ENCODE measurements around the gene FAM200C.
A peak's percentile ranks its signal among the peaks of the same experiment; 100 is the strongest.

FAM200C gene

GRCh38 chr5:160395111-160395510, 4.7 kb downstream of the FAM200C start:
- Histone ChIP-seq H3K4me1 (ENCODE audit: control extremely low read depth in 1 of 4, control insufficient read depth in 4 of 4, insufficient read depth in 4 of 4, low read length in 3 of 4) (peaks cover under 1 to 6% (median 3%) of the 10 kb centered on the region in 4 experiments), H3K4me3 (ENCODE audit: control insufficient read depth in 1 of 7, extremely low read depth in 1 of 7, insufficient read depth in 4 of 7, low read depth in 2 of 7, low read length in 6 of 7) (no peak overlapping the region), H3K27ac (ENCODE audit: insufficient read depth in 1 of 2, low read depth in 1 of 2, low read length in 2 of 2, poor library complexity in 1 of 2, severe bottlenecking in 2 of 2) (no peak overlapping the region), H3K27me3 (replicated peaks in 2 of 5; ENCODE audit: control insufficient read depth in 4 of 5, insufficient read depth in 5 of 5, low read length in 4 of 5) (no peaks in the 10 kb centered on the region), H3K36me3 (ENCODE audit: control insufficient read depth in 4 of 4, insufficient read depth in 4 of 4, low read length in 3 of 4) (peaks cover 0 to 5% (median 0%) of the 10 kb centered on the region in 4 experiments), H3K9me3 (ENCODE audit: control extremely low read depth in 1 of 5, control insufficient read depth in 4 of 5, insufficient read depth in 2 of 5, low read depth in 1 of 5, low read length in 4 of 5) (no peaks in the 10 kb centered on the region)
- POLR2A ChIA-PET = no interaction called here
- 96% methylated on average over 7 of the region's 7 CpGs for WGBS (ENCODE audit: insufficient coverage)
- DNase-seq = no peak
- CTCF ChIA-PET = interaction anchor here (1.9 to 2.9 kb wide), 2 partner anchors 9 to 373 kb away, joined by 4 to 13 read pairs; no protein-coding TSS in a partner anchor

GRCh38 chr5:160390787-160391696, 8.8 kb downstream of the FAM200C start:
- H3K9me3 ChIP-seq (ENCODE audit: control extremely low read depth in 1 of 5, control insufficient read depth in 4 of 5, insufficient read depth in 2 of 5, low read depth in 1 of 5, low read length in 4 of 5) = peaks cover 1 to 11% (median 3%) of the 10 kb centered on the region in 5 experiments
- DNase-seq = peak; percentile 36 to 63 (median 59)
- 0% methylated on average over 1 of the region's 8 CpGs for whole genome bisulfite sequencing (ENCODE audit: insufficient coverage)
- H3K4me1 ChIP-seq (ENCODE audit: control extremely low read depth in 1 of 4, control insufficient read depth in 4 of 4, insufficient read depth in 4 of 4, low read length in 3 of 4) = no peaks in the 10 kb centered on the region
- H3K4me3 ChIP-seq (ENCODE audit: control insufficient read depth in 1 of 7, extremely low read depth in 1 of 7, insufficient read depth in 4 of 7, low read depth in 2 of 7, low read length in 6 of 7) = no peak overlapping the region
- H3K36me3 ChIP-seq (ENCODE audit: control insufficient read depth in 4 of 4, insufficient read depth in 4 of 4, low read length in 3 of 4) = peaks cover 0 to 5% (median 0%) of the 10 kb centered on the region in 4 experiments
- H3K27me3 ChIP-seq (replicated peaks in 2 of 5; ENCODE audit: control insufficient read depth in 4 of 5, insufficient read depth in 5 of 5, low read length in 4 of 5) = no peaks in the 10 kb centered on the region
- H3K27ac ChIP-seq (ENCODE audit: insufficient read depth in 1 of 2, low read depth in 1 of 2, low read length in 2 of 2, poor library complexity in 1 of 2, severe bottlenecking in 2 of 2) = no peak overlapping the region
- POLR2A ChIA-PET = no interaction called here
- CTCF ChIA-PET = interaction anchor here (0.6 to 4.4 kb wide), 23 partner anchors 9 to 948 kb away, joined by 3 to 35 read pairs (median 5); no protein-coding TSS in a partner anchor

DNA sequence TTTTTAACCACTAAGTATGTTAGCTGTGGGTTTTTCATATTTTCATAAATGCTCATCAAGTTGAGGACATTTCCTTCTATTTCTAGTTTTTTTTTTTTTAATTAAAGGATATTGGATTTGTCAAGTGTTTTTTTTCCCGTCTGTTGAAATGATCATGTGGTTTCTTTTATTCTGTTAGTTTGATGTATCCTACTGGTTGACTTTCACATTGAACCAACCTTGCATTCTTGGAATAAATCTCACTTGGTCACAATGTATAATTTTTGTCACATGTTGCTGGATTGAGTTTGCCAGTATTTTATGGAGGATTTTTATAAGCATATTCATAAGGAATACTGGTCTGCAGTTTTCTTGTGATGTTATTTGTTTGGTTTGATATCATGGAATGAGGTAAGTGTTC, 12.4 kb downstream of the FAM200C start:
- H3K4me3 ChIP-seq (ENCODE audit: control insufficient read depth in 1 of 7, extremely low read depth in 1 of 7, insufficient read depth in 4 of 7, low read depth in 2 of 7, low read length in 6 of 7) = no peak overlapping the region
- H3K27me3 ChIP-seq (replicated peaks in 2 of 5; ENCODE audit: control insufficient read depth in 4 of 5, insufficient read depth in 5 of 5, low read length in 4 of 5) = no peaks in the 10 kb centered on the region
- no peaks in the 10 kb centered on the region for H3K4me1 ChIP-seq (ENCODE audit: control extremely low read depth in 1 of 4, control insufficient read depth in 4 of 4, insufficient read depth in 4 of 4, low read length in 3 of 4)
- no peak overlapping the region for H3K27ac ChIP-seq (ENCODE audit: insufficient read depth in 1 of 2, low read depth in 1 of 2, low read length in 2 of 2, poor library complexity in 1 of 2, severe bottlenecking in 2 of 2)
- H3K36me3 ChIP-seq (ENCODE audit: control insufficient read depth in 4 of 4, insufficient read depth in 4 of 4, low read length in 3 of 4) = no peaks in the 10 kb centered on the region
- WGBS (ENCODE audit: insufficient coverage) = no CpG with 5 or more reads among the region's 1 CpG
- H3K9me3 ChIP-seq (ENCODE audit: control extremely low read depth in 1 of 5, control insufficient read depth in 4 of 5, insufficient read depth in 2 of 5, low read depth in 1 of 5, low read length in 4 of 5) = peaks cover 1 to 11% (median 3%) of the 10 kb centered on the region in 5 experiments
- POLR2A ChIA-PET = interaction anchor here (0.6 kb wide), 1 partner anchor 12 kb away, joined by 3 read pairs; no protein-coding TSS in a partner anchor
- peak in 1 of 3 donors; percentile 20 for DNase-seq
- CTCF ChIA-PET = no interaction called here

- CTCF ChIA-PET = no interaction called here
Observed at GRCh38 chr5:160385496-160385895, 14.4 kb downstream of the FAM200C start.

DNA sequence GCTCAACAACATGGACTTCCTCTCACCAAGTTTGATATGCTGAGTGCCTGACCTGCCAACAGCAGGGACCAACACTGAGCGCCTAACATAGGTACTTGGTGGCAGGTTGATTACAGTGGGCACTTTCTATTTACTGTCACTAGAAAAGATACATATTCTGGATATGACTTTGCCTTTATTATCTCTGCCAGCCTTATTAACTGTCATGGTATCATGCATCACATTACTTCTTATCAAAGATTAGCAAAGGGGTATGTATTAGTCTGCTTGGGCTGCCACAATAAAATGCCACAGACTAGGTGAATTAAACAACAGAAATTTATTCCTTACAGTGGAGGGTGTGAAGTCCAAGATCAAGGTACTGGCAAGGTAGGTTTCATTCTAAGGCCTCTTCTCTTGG, 15.2 kb downstream of the FAM200C start:
- no peak overlapping the region for H3K27ac ChIP-seq (ENCODE audit: insufficient read depth in 1 of 2, low read depth in 1 of 2, low read length in 2 of 2, poor library complexity in 1 of 2, severe bottlenecking in 2 of 2)
- CTCF ChIA-PET = interaction anchor here (0.5 kb wide), 1 partner anchor 34 kb away, joined by 4 read pairs; no protein-coding TSS in a partner anchor
- H3K4me1 ChIP-seq (ENCODE audit: control extremely low read depth in 1 of 4, control insufficient read depth in 4 of 4, insufficient read depth in 4 of 4, low read length in 3 of 4) = peaks cover 0 to 6% (median 1%) of the 10 kb centered on the region in 4 experiments
- no peak for DNase-seq
- POLR2A ChIA-PET = no interaction called here
- H3K9me3 ChIP-seq (ENCODE audit: control extremely low read depth in 1 of 5, control insufficient read depth in 4 of 5, insufficient read depth in 2 of 5, low read depth in 1 of 5, low read length in 4 of 5) = peaks cover 1 to 11% (median 3%) of the 10 kb centered on the region in 5 experiments
- no peak overlapping the region for H3K4me3 ChIP-seq (ENCODE audit: control insufficient read depth in 1 of 7, extremely low read depth in 1 of 7, insufficient read depth in 4 of 7, low read depth in 2 of 7, low read length in 6 of 7)
- no peaks in the 10 kb centered on the region for H3K36me3 ChIP-seq (ENCODE audit: control insufficient read depth in 4 of 4, insufficient read depth in 4 of 4, low read length in 3 of 4)
- WGBS (ENCODE audit: insufficient coverage) = 100% methylated on average over 1 of the region's 1 CpG
- H3K27me3 ChIP-seq (replicated peaks in 2 of 5; ENCODE audit: control insufficient read depth in 4 of 5, insufficient read depth in 5 of 5, low read length in 4 of 5) = no peaks in the 10 kb centered on the region

More at GRCh38 chr5:160385496-160385895, 14.4 kb downstream of the FAM200C start:
- no peak for DNase-seq
- Histone ChIP-seq H3K4me3 (ENCODE audit: control insufficient read depth in 1 of 7, extremely low read depth in 1 of 7, insufficient read depth in 4 of 7, low read depth in 2 of 7, low read length in 6 of 7) (no peak overlapping the region), H3K27ac (ENCODE audit: insufficient read depth in 1 of 2, low read depth in 1 of 2, low read length in 2 of 2, poor library complexity in 1 of 2, severe bottlenecking in 2 of 2) (no peak overlapping the region), H3K4me1 (ENCODE audit: control extremely low read depth in 1 of 4, control insufficient read depth in 4 of 4, insufficient read depth in 4 of 4, low read length in 3 of 4) (no peaks in the 10 kb centered on the region), H3K36me3 (ENCODE audit: control insufficient read depth in 4 of 4, insufficient read depth in 4 of 4, low read length in 3 of 4) (no peaks in the 10 kb centered on the region), H3K27me3 (replicated peaks in 2 of 5; ENCODE audit: control insufficient read depth in 4 of 5, insufficient read depth in 5 of 5, low read length in 4 of 5) (no peaks in the 10 kb centered on the region), H3K9me3 (ENCODE audit: control extremely low read depth in 1 of 5, control insufficient read depth in 4 of 5, insufficient read depth in 2 of 5, low read depth in 1 of 5, low read length in 4 of 5) (peaks cover 1 to 11% (median 3%) of the 10 kb centered on the region in 5 experiments)
- POLR2A ChIA-PET = no interaction called here

GRCh38 chr5:160382346-160382745, 17.5 kb downstream of the FAM200C start:
- Histone ChIP-seq H3K36me3 (ENCODE audit: control insufficient read depth in 4 of 4, insufficient read depth in 4 of 4, low read length in 3 of 4) (no peaks in the 10 kb centered on the region), H3K4me1 (ENCODE audit: control extremely low read depth in 1 of 4, control insufficient read depth in 4 of 4, insufficient read depth in 4 of 4, low read length in 3 of 4) (peaks cover 0 to 14% (median 5%) of the 10 kb centered on the region in 4 experiments), H3K4me3 (ENCODE audit: control insufficient read depth in 1 of 7, extremely low read depth in 1 of 7, insufficient read depth in 4 of 7, low read depth in 2 of 7, low read length in 6 of 7) (no peak overlapping the region), H3K27me3 (replicated peaks in 2 of 5; ENCODE audit: control insufficient read depth in 4 of 5, insufficient read depth in 5 of 5, low read length in 4 of 5) (no peaks in the 10 kb centered on the region), H3K9me3 (ENCODE audit: control extremely low read depth in 1 of 5, control insufficient read depth in 4 of 5, insufficient read depth in 2 of 5, low read depth in 1 of 5, low read length in 4 of 5) (peaks cover 0 to 4% (median 0%) of the 10 kb centered on the region in 5 experiments), H3K27ac (ENCODE audit: insufficient read depth in 1 of 2, low read depth in 1 of 2, low read length in 2 of 2, poor library complexity in 1 of 2, severe bottlenecking in 2 of 2) (no peak overlapping the region)
- POLR2A ChIA-PET = no interaction called here
- CTCF ChIA-PET = interaction anchor here (1.5 kb wide), 1 partner anchor 9 kb away, joined by 5 read pairs; no protein-coding TSS in a partner anchor
- WGBS (ENCODE audit: insufficient coverage) = 89% methylated on average over 2 of the region's 3 CpGs
- no peak for DNase-seq

DNA sequence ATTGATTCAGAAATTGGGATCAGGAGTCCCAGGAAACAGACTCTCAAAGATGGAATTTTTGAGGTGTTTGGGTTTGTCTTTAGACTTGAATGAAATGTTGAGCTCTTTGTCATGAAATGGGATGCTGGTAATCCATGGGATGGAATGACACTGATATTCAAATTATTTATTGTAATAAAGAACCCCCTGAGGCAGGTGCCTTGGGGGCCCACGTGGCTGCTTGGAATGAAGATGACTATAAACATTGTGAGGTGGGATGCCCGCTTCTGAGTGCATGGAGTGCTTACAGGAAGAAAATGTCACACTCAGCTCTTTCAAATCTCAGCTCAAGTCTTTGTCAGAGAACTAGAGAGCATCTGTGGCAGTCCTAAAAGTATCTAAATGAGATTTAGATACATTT, 19.8 kb downstream of the FAM200C start:
- CTCF ChIA-PET = interaction anchor here (1.1 to 4.0 kb wide), 8 partner anchors 10 to 296 kb away, joined by 3 to 35 read pairs (median 4); partner anchors contain the start of gene C1QTNF2
- WGBS (ENCODE audit: insufficient coverage) = no CpG with 5 or more reads among the region's 2 CpGs

More for the DNA sequence above, 19.8 kb downstream of the FAM200C start:
- Histone ChIP-seq H3K27me3 (replicated peaks in 2 of 5; ENCODE audit: control insufficient read depth in 4 of 5, insufficient read depth in 5 of 5, low read length in 4 of 5) (peaks cover 0 to 5% (median 2%) of the 10 kb centered on the region in 5 experiments), H3K4me3 (ENCODE audit: control insufficient read depth in 1 of 7, extremely low read depth in 1 of 7, insufficient read depth in 4 of 7, low read depth in 2 of 7, low read length in 6 of 7) (no peak overlapping the region), H3K9me3 (ENCODE audit: control extremely low read depth in 1 of 5, control insufficient read depth in 4 of 5, insufficient read depth in 2 of 5, low read depth in 1 of 5, low read length in 4 of 5) (no peaks in the 10 kb centered on the region), H3K27ac (ENCODE audit: insufficient read depth in 1 of 2, low read depth in 1 of 2, low read length in 2 of 2, poor library complexity in 1 of 2, severe bottlenecking in 2 of 2) (peak overlapping the region in 1 of 2 experiments; percentile 57), H3K36me3 (ENCODE audit: control insufficient read depth in 4 of 4, insufficient read depth in 4 of 4, low read length in 3 of 4) (no peaks in the 10 kb centered on the region), H3K4me1 (ENCODE audit: control extremely low read depth in 1 of 4, control insufficient read depth in 4 of 4, insufficient read depth in 4 of 4, low read length in 3 of 4) (peaks cover 0 to 14% (median 5%) of the 10 kb centered on the region in 4 experiments)
- DNase-seq = no peak
- POLR2A ChIA-PET = no interaction called here

All from common myeloid progenitor, CD34-positive (primary cell).